ENCODE results near the gene ADAM17.

DNA sequence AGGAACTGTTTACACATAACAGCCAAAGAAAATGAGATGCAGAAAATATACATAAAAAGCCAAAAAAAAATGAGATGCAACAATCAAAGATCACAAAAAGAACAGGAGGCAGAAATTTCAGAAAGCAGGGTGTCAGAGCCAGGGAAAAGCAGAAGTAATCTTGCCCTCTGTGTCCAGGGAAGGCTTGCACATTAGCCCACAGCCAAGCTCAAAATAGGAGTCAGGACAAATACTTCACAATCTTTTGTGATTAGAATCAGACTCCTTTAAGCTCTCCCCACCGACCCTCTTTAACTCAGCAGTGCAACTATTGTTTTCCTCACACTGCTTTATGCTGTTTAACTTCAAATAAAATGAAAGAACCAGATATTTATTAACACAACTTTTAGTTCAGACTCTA, 46.7 kb downstream of the ADAM17 start:
- TF ChIP-seq, protein P1, sequence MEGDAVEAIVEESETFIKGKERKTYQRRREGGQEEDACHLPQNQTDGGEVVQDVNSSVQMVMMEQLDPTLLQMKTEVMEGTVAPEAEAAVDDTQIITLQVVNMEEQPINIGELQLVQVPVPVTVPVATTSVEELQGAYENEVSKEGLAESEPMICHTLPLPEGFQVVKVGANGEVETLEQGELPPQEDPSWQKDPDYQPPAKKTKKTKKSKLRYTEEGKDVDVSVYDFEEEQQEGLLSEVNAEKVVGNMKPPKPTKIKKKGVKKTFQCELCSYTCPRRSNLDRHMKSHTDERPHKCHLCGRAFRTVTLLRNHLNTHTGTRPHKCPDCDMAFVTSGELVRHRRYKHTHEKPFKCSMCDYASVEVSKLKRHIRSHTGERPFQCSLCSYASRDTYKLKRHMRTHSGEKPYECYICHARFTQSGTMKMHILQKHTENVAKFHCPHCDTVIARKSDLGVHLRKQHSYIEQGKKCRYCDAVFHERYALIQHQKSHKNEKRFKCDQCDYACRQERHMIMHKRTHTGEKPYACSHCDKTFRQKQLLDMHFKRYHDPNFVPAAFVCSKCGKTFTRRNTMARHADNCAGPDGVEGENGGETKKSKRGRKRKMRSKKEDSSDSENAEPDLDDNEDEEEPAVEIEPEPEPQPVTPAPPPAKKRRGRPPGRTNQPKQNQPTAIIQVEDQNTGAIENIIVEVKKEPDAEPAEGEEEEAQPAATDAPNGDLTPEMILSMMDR (conservative IDR thresholded peaks at IDR 0.05), result no peak
- no peak for TF ChIP-seq ZFX (IDR thresholded peaks at IDR 0.05)

All from C4-2B (cell line).